SK-N-MC (cell line): ENCODE measurements around the gene CLIP4.

Experiments used
- DNase-seq: peaks from one replicate; pipeline ENCODE4 v3.0.0-alpha.2; 2011; ENCODE audit warnings: low read depth, low spot score
- H3K27ac ChIP-seq: fragments of 200-600 bp; sonication (generic); 2 replicates; pipeline ENCODE4 v1.5.1; 2016; ENCODE audit warnings: mixed run types
- H3K36me3 ChIP-seq: fragments of 200-600 bp; sonication (generic); 2 replicates; pipeline ENCODE4 v1.6.1; 2017; ENCODE audit warnings: antibody characterized with exemption, low read length, mixed read lengths; ENCODE audit not compliant: insufficient read depth
- H3K4me3 ChIP-seq: fragments of 200-600 bp; sonication (generic); 2 replicates; pipeline ENCODE4 v1.5.1; 2016
- H3K9ac ChIP-seq: fragments of 200-600 bp; sonication (generic); 2 replicates; pipeline ENCODE4 v1.8.0; 2017; ENCODE audit warnings: mixed run types, mixed read lengths; ENCODE audit not compliant: insufficient read length
- H3K9me3 ChIP-seq: fragments of 200-600 bp; sonication (generic); 2 replicates; pipeline ENCODE4 v1.6.1; 2017; ENCODE audit warnings: low read depth, mild to moderate bottlenecking, antibody characterized with exemption, low read length, moderate library complexity, mixed read lengths
- EZH2 ChIP-seq: fragments of 200-600 bp; sonication (generic); IDR thresholded peaks from one replicate; pipeline ENCODE4 v1.6.1; 2017; ENCODE audit warnings: antibody characterized with exemption
- FOXP2 ChIP-seq: optimal IDR thresholded peaks from 2 replicates; pipeline ENCODE3; 2011; ENCODE audit warnings: mild to moderate bottlenecking, moderate library complexity; ENCODE audit not compliant: insufficient read depth; ENCODE audit errors: extremely low read length, control extremely low read depth
- POLR2AphosphoS5 ChIP-seq: IDR thresholded peaks from 2 replicates; pipeline ENCODE4 v1.6.1; 2012; ENCODE audit warnings: mild to moderate bottlenecking, low read depth, low read length, borderline replicate concordance

The CLIP4 gene

DNA sequence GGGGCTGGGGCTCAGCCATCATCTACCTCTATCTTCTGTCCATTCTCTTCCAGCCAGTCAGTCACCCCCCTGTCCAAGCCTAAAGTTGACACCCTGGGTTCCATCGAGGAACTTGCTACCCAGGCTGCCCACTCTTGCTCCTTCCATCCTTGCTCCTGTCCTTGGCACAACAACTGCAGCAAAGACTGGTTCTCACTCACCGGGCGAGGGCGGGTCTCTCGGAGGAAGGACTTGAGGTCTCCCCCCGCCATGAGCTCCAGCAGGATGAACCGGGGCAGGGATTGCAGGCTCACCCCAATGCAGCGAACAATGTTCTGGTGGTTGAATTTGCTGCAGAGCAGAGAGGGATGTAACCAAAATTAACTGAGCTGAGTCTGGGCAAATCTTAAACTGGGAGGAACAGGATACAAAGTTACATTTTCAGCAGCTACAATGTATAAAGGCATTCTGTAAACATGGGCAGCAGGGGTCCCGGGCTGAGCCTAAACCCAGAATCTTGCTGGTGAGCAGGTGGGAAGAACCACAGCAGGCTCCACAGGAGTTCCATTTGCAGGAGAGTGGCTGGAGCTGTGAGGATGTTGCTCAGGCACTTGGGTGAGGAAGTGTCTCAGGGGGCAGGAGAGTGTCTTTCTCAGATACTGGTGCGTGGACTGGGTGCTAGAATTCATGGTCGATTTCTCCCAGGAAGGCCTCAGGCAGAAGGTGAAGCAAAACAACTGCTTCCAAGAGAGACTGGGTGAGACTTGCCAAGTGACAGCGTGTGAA is 105.5 kb downstream of the CLIP4 start:
- H3K27ac ChIP-seq, result no peak overlapping the region
- H3K9ac ChIP-seq, result no peak overlapping the region
- H3K36me3 ChIP-seq, result peaks cover 12% of the 10 kb centered on the region; the same call in 1 of the 2 replicates
- no peak overlapping the region for H3K4me3 ChIP-seq
- no peak for DNase-seq
- no peaks in the 10 kb centered on the region for H3K9me3 ChIP-seq
- TF ChIP-seq POLR2AphosphoS5, result no peak
- no peak for TF ChIP-seq EZH2
- no peak for TF ChIP-seq FOXP2

- no peak overlapping the region for H3K9ac ChIP-seq
- no peaks in the 10 kb centered on the region for H3K9me3 ChIP-seq
- peaks cover 12% of the 10 kb centered on the region; the same call in 1 of the 2 replicates for H3K36me3 ChIP-seq
- H3K27ac ChIP-seq, result no peak overlapping the region
- no peak for DNase-seq
- H3K4me3 ChIP-seq, result no peak overlapping the region
- no peak for TF ChIP-seq EZH2
- no peak for TF ChIP-seq POLR2AphosphoS5
- no peak for TF ChIP-seq FOXP2
Measured at GRCh38 chr2:29222381-29223179, 107.4 kb downstream of the CLIP4 start.

DNA sequence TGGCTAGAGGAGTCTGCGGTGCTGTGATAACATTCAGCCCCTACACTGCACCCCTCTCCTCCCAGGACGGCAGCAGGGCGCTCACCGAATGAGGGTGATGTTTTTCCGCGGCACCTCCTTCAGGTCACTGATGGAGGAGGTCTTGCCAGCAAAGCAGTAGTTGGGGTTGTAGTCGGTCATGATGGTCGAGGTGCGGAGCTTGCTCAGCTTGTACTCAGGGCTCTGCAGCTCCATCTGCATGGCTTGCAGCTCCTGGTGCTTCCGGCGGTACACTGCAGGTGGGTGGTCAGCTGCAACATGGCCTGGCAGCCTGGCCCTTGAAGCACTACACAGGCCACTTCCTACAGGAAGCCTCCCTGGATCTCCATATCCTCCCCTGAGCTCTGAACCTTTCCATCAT is 108.0 kb downstream of the CLIP4 start:
- Histone ChIP-seq H3K36me3 (peaks cover 12% of the 10 kb centered on the region; the same call in 1 of the 2 replicates), H3K4me3 (no peak overlapping the region), H3K27ac (no peak overlapping the region), H3K9me3 (no peaks in the 10 kb centered on the region), H3K9ac (no peak overlapping the region)
- TF ChIP-seq FOXP2, result no peak
- no peak for TF ChIP-seq EZH2
- TF ChIP-seq POLR2AphosphoS5, result no peak
- DNase-seq, result no peak

DNA sequence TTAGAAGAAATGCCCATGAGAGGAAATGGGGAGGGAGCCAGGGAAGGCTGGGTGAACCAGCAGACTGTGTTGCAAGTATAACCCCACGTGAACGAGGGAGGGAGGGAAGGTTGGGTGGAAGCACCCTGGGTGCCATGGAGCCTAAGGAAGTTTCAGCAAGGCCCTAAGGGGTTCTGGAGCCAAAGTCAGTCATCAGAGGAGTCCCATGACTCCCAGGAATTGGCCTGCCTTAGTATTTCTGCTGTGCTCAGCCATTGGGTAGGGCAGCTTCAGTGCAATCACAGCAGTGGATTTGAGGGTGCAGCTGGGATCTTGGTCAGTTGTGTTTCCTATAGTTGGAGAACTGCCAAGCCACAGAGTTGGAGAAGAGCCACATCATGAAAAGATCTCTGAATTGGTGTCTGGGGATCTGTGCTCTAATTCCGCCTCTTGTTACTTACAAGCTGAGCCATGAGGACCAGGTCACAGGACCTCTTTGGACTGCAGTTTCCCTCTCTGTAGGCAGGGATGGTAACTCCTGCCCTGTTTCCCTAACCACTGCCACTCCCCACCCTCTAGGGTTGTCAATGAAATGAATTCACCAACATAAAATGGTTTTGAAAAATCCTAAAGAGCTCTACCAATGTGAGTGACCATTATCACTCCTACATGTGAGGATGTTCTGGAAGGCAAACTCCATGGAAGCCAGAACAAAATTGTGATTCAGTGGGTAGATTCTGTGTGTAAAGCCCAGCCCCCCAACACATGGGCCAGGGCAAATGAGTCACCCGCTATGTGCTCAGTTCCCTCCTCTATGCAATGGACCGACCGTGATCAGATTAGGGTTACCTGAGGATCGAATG is 108.9 kb downstream of the CLIP4 start:
- peak; percentile 42 for DNase-seq
- Histone ChIP-seq H3K4me3 (no peak overlapping the region; the same call in 1 of the 2 replicates), H3K36me3 (peaks cover 12% of the 10 kb centered on the region; the same call in 1 of the 2 replicates), H3K9me3 (no peaks in the 10 kb centered on the region), H3K27ac (peak overlapping the region; percentile 69), H3K9ac (no peak overlapping the region)
- TF ChIP-seq EZH2 (no peak), POLR2AphosphoS5 (no peak), FOXP2 (no peak)

DNA sequence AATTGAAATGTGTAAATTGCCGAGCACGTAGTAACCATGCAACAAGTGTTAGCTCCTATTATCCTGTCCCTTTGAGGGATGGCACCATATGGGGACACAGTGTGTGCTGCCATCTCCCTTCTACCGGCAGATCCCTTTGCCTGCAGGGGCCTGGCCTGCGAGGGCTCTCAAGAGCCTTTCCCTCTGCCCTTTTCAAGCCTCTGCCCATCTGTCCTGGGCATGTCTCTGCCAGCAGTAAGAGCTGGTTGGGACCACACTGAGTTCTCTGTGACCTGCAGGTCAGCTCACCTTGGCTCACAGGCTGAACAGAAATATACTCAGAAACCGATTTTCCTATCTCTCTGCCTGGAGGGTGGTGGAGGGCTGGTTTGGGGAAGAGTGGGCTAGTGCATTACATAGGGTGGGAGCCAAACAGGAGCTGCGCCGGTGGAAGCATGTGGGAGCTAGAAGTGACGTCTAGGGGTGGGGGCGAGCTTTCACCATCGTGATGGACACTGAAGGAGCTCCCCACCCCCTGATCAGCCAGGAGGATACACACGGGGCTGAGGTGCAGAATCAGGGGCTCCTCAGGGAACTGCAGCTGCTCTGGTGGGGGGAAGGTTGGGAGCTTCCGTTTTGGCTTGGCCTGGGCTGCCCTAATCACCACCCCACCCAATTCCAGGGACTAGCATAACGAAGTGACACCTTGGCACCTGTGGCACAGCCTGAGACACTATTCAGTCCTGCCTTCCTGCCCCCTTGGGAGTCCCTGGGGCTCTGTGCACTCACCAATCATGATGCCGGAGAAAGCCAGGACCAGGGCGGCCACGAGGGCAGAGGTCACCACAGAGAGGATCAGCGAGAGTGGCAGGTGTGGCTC is 109.7 kb downstream of the CLIP4 start:
- H3K9me3 ChIP-seq, result no peaks in the 10 kb centered on the region
- TF ChIP-seq FOXP2 (no peak), POLR2AphosphoS5 (no peak), EZH2 (no peak)
- no peak for DNase-seq
- H3K36me3 ChIP-seq, result peaks cover 12% of the 10 kb centered on the region; the same call in 1 of the 2 replicates
- H3K27ac ChIP-seq, result peak overlapping the region; percentile 69; the same call in 1 of the 2 replicates
- no peak overlapping the region for H3K9ac ChIP-seq
- no peak overlapping the region for H3K4me3 ChIP-seq

GRCh38 chr2:29225814-29226213 is 110.6 kb downstream of the CLIP4 start:
- Histone ChIP-seq H3K36me3 (peaks cover 12% of the 10 kb centered on the region; the same call in 1 of the 2 replicates), H3K4me3 (no peak overlapping the region), H3K27ac (no peak overlapping the region), H3K9me3 (no peaks in the 10 kb centered on the region), H3K9ac (no peak overlapping the region)
- TF ChIP-seq EZH2 (no peak), FOXP2 (no peak), POLR2AphosphoS5 (no peak)
- no peak for DNase-seq

- no peak overlapping the region for H3K4me3 ChIP-seq
- no peak for DNase-seq
- no peak overlapping the region for H3K27ac ChIP-seq
- peaks cover 11% of the 10 kb centered on the region; the same call in 1 of the 2 replicates for H3K36me3 ChIP-seq
- no peaks in the 10 kb centered on the region for H3K9me3 ChIP-seq
- TF ChIP-seq FOXP2 (no peak), EZH2 (no peak), POLR2AphosphoS5 (no peak)
- H3K9ac ChIP-seq, result no peak overlapping the region
Measured at GRCh38 chr2:29226375-29226774, 111.2 kb downstream of the CLIP4 start.

GRCh38 chr2:29226808-29227207 is 111.6 kb downstream of the CLIP4 start:
- DNase-seq, result no peak
- Histone ChIP-seq H3K27ac (no peak overlapping the region), H3K9ac (no peak overlapping the region), H3K36me3 (peaks cover 7% of the 10 kb centered on the region; the same call in 1 of the 2 replicates), H3K9me3 (no peaks in the 10 kb centered on the region), H3K4me3 (no peak overlapping the region)
- no peak for TF ChIP-seq EZH2
- no peak for TF ChIP-seq FOXP2
- no peak for TF ChIP-seq POLR2AphosphoS5
